Psoas muscle (tissue), 8 donors: Measurements from ENCODE around the gene NRCAM. TPM values are rescaled to one million over a fixed set of nuclear protein-coding genes. Genes with fewer than 3 reads are reported as not detected.

Experiments used
- ATAC-seq, 4 donors: fragments of 200-7000 bp; cut with Tn5 transposase; one replicate each; pipeline ENCODE4 v1.9.1; 2020; ENCODE audit warnings: moderate library complexity in 3 of 4, mild to moderate bottlenecking in 2 of 4
- DNase-seq, 2 donors: peaks; one replicate each; pipeline ENCODE4 v3.0.0-alpha.2; 2020
- H3K27ac ChIP-seq: fragments of 200-600 bp; one replicate; pipeline ENCODE4 v1.8.0; 2022
- H3K27me3 ChIP-seq, 3 donors: fragments of 200-600 bp in 1 of 3; one replicate each; pipeline versions ENCODE4 v1.6.1 to v1.8.0; 2013 to 2022; ENCODE audit warnings: low read length in 2 of 3, mild to moderate bottlenecking in 2 of 3, moderate library complexity in 1 of 3; ENCODE audit not compliant: insufficient read depth in 3 of 3
- H3K36me3 ChIP-seq, 2 donors: fragments of 200-600 bp in 1 of 2; one replicate each; pipeline versions ENCODE4 v1.6.1 to v1.8.0; 2013 to 2022; ENCODE audit warnings: low read depth in 1 of 2, mild to moderate bottlenecking in 1 of 2, moderate library complexity in 1 of 2; ENCODE audit not compliant: insufficient read depth in 1 of 2
- H3K4me1 ChIP-seq: fragments of 200-600 bp; one replicate; pipeline ENCODE4 v1.8.0; 2022
- H3K4me3 ChIP-seq: fragments of 200-600 bp; one replicate; pipeline ENCODE4 v1.8.0; 2022; ENCODE audit warnings: mild to moderate bottlenecking
- H3K9me3 ChIP-seq: fragments of 200-600 bp; one replicate; pipeline ENCODE4 v1.8.0; 2022
- WGBS, 3 donors: extraction: QIAGEN DNeasy Blood & Tissue Kit; methylation state at CpG; one replicate each; pipeline versions ENCODE4 v1.1.6 to v1.1.7; 2013; 5-methylcytosine and 5-hydroxymethylcytosine counted together
- intact Hi-C, 2 donors: fragments of 100-400 bp; cut with DNase I; formaldehyde crosslinking; loops; one replicate each; pipeline versions ENCODE4 v1.11.0 to v1.14.2; 2022
- polyA plus RNA-seq, 3 donors: library from polyadenylated mRNA; stranded (reverse); fragments of 200-250 nt; gene quantifications; one replicate each; pipeline ENCODE4 v1.2.3, GENCODE V29; 2013
- total RNA-seq, 4 donors: library from RNA; stranded (reverse); fragmentation: NEBNext Ultra II Directional in 2 of 4; extraction: Animal tissue kit (Norgen Biotek cat#: 25700) in 2 of 4; gene quantifications; one replicate each; pipeline versions ENCODE4 v1.2.1 to v1.2.4, GENCODE V29; 2021 to 2023
- TF ChIP-seq, protein P1 (sequence below): fragments of 200-600 bp; IDR thresholded peaks from one replicate; pipeline ENCODE4 v1.8.0; 2022; ENCODE audit warnings: antibody characterized with exemption
- donor health status: healthy with polysubstance abuse.
- donor health status: DM: no; HTN: no; CAD: no; lungs with moderate emphysema.
- donor health status: Bipolar disorder and iron deficiency.
- donor health status: healthy.
- donor health status: DM: yes; HTN: yes; CAD: no.
- donor health status: DM: no; HTN: no; CAD: no.
- donor health status: DM: no; HTN: no; CAD: no.
- donor health status: DM: yes; HTN: yes; CAD: no.

NRCAM gene
- total and polyA plus RNA-seq, 7 donors, result 0.06 to 1.8 (median 0.55) TPM

DNA sequence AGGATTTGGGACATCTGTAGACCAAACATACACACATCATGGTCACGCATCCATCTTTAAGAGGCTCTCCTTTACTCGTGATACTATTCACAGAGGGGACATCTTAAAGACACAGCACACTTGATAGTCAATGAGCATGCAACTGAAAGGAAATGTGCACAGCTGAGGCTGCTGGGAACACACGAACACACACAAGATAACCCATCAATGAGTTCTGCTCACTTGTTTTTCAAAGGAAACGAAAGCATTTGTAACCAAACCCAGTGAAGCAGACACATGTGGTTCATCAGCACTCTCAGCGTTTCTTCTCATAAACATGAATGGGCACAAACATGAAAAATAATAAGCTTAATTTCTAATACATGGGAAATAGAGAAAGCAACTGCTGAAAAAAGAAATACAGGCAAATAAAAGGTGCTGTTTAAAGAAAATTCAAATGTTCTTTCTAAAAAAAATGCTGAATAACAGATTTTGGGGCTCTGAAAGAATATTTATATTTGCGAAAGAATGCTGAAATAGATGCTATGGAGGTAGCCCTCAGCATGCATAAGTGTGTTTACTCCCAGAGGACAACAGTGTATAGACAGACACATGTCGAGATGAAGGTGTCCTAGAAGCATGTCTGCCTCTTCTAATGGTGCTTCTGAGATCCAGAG is 266.4 kb downstream of the NRCAM start:
- Histone ChIP-seq H3K36me3 (no peaks in the 10 kb centered on the region), H3K4me3 (no peak overlapping the region), H3K4me1 (no peaks in the 10 kb centered on the region), H3K27ac (no peak overlapping the region), H3K27me3 (no peaks in the 10 kb centered on the region), H3K9me3 (no peaks in the 10 kb centered on the region)
- TF ChIP-seq, protein P1, sequence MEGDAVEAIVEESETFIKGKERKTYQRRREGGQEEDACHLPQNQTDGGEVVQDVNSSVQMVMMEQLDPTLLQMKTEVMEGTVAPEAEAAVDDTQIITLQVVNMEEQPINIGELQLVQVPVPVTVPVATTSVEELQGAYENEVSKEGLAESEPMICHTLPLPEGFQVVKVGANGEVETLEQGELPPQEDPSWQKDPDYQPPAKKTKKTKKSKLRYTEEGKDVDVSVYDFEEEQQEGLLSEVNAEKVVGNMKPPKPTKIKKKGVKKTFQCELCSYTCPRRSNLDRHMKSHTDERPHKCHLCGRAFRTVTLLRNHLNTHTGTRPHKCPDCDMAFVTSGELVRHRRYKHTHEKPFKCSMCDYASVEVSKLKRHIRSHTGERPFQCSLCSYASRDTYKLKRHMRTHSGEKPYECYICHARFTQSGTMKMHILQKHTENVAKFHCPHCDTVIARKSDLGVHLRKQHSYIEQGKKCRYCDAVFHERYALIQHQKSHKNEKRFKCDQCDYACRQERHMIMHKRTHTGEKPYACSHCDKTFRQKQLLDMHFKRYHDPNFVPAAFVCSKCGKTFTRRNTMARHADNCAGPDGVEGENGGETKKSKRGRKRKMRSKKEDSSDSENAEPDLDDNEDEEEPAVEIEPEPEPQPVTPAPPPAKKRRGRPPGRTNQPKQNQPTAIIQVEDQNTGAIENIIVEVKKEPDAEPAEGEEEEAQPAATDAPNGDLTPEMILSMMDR, result no peak
- intact Hi-C loops, result loop anchor here in 1 of 2 donors (10.0 kb wide), 1 partner anchor 305 kb away; no protein-coding TSS in a partner anchor
- no peak for DNase-seq
- WGBS, 3 donors, result 46 to 68% (median 65%) methylated on average over 7 of the region's 7 CpGs
- no peak for ATAC-seq

DNA sequence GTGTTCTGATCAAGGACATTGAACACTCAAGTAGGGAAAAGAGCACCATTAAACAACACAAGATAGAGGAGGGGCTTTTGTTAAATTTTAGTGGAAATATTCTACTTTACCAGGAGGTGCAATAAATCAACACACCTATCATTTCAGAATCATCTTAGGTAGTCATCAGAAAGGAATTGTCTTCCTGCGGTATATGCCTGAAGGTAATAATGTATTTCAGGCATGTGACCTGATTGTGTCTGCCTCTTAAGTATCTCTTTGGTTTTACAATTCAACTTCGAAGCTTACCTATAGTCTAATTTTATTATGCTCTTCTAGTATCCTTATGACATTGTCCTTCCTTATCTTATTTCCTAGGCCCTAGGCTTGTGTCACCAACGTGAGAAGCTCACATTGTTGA is 267.5 kb downstream of the NRCAM start:
- H3K4me3 ChIP-seq, result no peak overlapping the region
- H3K4me1 ChIP-seq, result no peaks in the 10 kb centered on the region
- TF ChIP-seq, protein P1, result no peak
- intact Hi-C loops, result loop anchor here in 1 of 2 donors (10.0 kb wide), 1 partner anchor 306 kb away; no protein-coding TSS in a partner anchor
- H3K9me3 ChIP-seq, result no peaks in the 10 kb centered on the region
- ATAC-seq, result no peak
- no peaks in the 10 kb centered on the region for H3K27me3 ChIP-seq
- 89 to 94% (median 90%) methylated on average over 3 of the region's 3 CpGs for WGBS, 3 donors
- H3K27ac ChIP-seq, result no peak overlapping the region
- H3K36me3 ChIP-seq, result no peaks in the 10 kb centered on the region
- DNase-seq, result no peak

DNA sequence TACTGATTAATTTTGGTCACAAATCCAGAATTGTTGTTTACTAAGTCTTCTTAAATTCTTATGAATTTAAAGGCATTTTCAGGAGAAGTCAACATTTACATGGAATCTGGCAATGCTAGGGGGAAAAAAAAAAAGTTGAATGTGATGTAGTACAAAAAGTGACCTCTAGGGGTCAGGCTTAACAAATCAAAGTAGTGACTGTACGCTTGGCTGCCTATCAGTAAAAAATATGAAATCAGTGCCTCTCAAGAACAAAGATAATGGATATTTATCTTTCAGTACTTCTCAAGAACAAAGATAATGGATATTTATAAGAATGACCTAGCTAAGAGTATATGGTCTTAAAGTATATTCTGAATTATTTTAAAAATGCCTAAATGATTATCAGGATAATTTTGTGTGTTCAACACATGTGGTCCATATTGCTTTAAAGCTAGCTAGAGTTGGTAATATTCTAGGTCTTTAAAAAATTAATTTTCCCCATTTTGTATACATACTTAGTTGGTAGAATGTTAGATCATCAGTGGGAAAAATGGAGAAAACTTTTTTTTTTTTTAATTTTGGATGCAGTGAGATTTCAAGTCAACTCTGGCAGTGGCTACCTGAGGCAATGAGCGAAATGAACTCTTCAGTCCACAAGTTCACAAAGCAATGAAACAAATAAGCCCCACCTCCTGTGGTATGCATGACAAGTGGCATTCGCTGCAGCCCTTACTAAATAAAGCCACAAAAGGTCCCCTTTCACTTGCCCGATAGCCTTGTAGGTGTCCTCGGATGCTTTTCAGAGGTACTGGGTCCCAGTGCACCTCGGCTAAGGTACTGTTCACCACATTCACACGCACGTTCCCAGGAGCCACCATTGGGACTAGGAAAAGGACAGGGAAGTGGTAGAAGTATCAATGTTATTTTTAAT is 274.9 kb downstream of the NRCAM start:
- H3K9me3 ChIP-seq, result no peaks in the 10 kb centered on the region
- no peak overlapping the region for H3K4me3 ChIP-seq
- no peak overlapping the region for H3K27ac ChIP-seq
- intact Hi-C loops, result loop anchor here in 1 of 2 donors (10.0 kb wide), 1 partner anchor 313 kb away; no protein-coding TSS in a partner anchor
- DNase-seq, result no peak
- H3K36me3 ChIP-seq, result no peaks in the 10 kb centered on the region
- H3K27me3 ChIP-seq, result no peaks in the 10 kb centered on the region
- ATAC-seq, result peak in 3 of 4 donors; percentile 42 to 60 (median 60)
- TF ChIP-seq, protein P1, result peak; percentile 79
- H3K4me1 ChIP-seq, result no peaks in the 10 kb centered on the region
- WGBS, 3 donors, result 54 to 60% (median 58%) methylated on average over 8 of the region's 8 CpGs

GRCh38 chr7:108178398-108178797 is 277.8 kb downstream of the NRCAM start:
- no peaks in the 10 kb centered on the region for H3K36me3 ChIP-seq
- TF ChIP-seq, protein P1, result no peak
- 31 to 38% (median 33%) methylated on average over 3 of the region's 3 CpGs for WGBS, 3 donors
- no peaks in the 10 kb centered on the region for H3K4me1 ChIP-seq
- H3K27me3 ChIP-seq, result no peaks in the 10 kb centered on the region
- H3K27ac ChIP-seq, result no peak overlapping the region
- no peak overlapping the region for H3K4me3 ChIP-seq
- ATAC-seq (no peak), DNase-seq (no peak)
- H3K9me3 ChIP-seq, result no peaks in the 10 kb centered on the region
- intact Hi-C loops, result loop anchor here in 1 of 2 donors (10.0 kb wide), 1 partner anchor 286 kb away; no protein-coding TSS in a partner anchor
